ENCODE data around the gene ARID2.

GRCh38 chr12:45695606-45696005, 33.9 kb upstream of the ARID2 start:
- TF ChIP-seq EZH2 (IDR thresholded peaks at IDR 0.05; ENCODE audit: borderline replicate concordance, insufficient read depth, low read depth, low read length, poor library complexity, severe bottlenecking) (no peak), CTCF (IDR thresholded peaks at IDR 0.05) (no peak)

Data from B cell (primary cell).